HepG2 (cell line): ENCODE data around the gene ELSPBP1. TPM values are rescaled to one million over a fixed set of nuclear protein-coding genes. Genes with fewer than 3 reads are reported as not detected.

Experiments
- ATAC-seq: fragments of 200-7000 bp; cut with Tn5 transposase; 3 replicates; pipeline ENCODE4 v1.9.1; 2020; ENCODE audit warnings: mild to moderate bottlenecking, moderate library complexity
- BruUV-seq: library from RNA; stranded (reverse); fragments of 400-500 nt; replicated peaks from 2 replicates; lab custom pipeline; 2021; lab: Mats Ljungman, UMichigan
- CTCF ChIA-PET: fragments of 300-600 bp; formaldehyde crosslinking; extraction: SDS; loops from one replicate; lab custom pipeline; 2021; ENCODE audit warnings: low total read pairs, inconsistent platforms, low intra/inter-chr PET ratio; lab: Yijun Ruan, JAX
- POLR2A ChIA-PET: fragments of 350-600 bp; sonication (Branson Sonifier 250); formaldehyde crosslinking; loops from one replicate; lab custom pipeline; 2020; ENCODE audit warnings: antibody characterized with exemption, inconsistent platforms; lab: Yijun Ruan, JAX
- DNase-seq: peaks from one replicate; pipeline ENCODE4 v3.0.0-alpha.2; 2015; ENCODE audit warnings: low spot score
- FAIRE-seq: peaks from 3 replicates; lab custom pipeline; 2011; peaks lifted over from hg19 to GRCh38; lab: Jason Lieb, UNC
- H2AFZ ChIP-seq: one replicate; pipeline ENCODE4 v1.6.1; 2011; ENCODE audit warnings: low read length, inconsistent platforms
- H3K27ac ChIP-seq: fragments of 300-600 bp; 3 replicates; pipeline ENCODE4 v1.8.0; 2011; ENCODE audit warnings: mixed run types, mild to moderate bottlenecking, mixed read lengths, low read length, inconsistent platforms; ENCODE audit not compliant: insufficient read depth; ENCODE audit errors: extremely low read length
- H3K27me3 ChIP-seq, 2 experiments: fragments of 200-600 bp in 1 of 2; 2 replicates in 1 of 2; 3 replicates in 1 of 2; pipeline versions ENCODE4 v1.6.0 to v1.8.0; 2011; ENCODE audit warnings: low read length in 2 of 2, mild to moderate bottlenecking in 2 of 2, moderate library complexity in 2 of 2, inconsistent platforms in 1 of 2; ENCODE audit not compliant: insufficient read depth in 2 of 2, control insufficient read depth in 1 of 2
- H3K36me3 ChIP-seq, 2 experiments: fragments of 200-600 bp in 1 of 2; replicated peaks in 1 of 2; 2 replicates in 1 of 2; 3 replicates in 1 of 2; pipeline versions ENCODE4 v1.5.1 to v1.8.0; 2011; ENCODE audit warnings: low read length in 2 of 2, inconsistent platforms in 1 of 2; ENCODE audit not compliant: insufficient read depth in 2 of 2, control insufficient read depth in 1 of 2
- H3K4me1 ChIP-seq: 2 replicates; pipeline ENCODE4 v1.5.1; 2012; ENCODE audit warnings: low read length, inconsistent platforms; ENCODE audit not compliant: insufficient read depth
- H3K4me2 ChIP-seq: 2 replicates; pipeline ENCODE4 v1.6.0; 2011; ENCODE audit warnings: low read depth, low read length, inconsistent platforms
- H3K4me3 ChIP-seq, 3 experiments: fragments of 200-600 bp in 1 of 3; sonication (generic), shearing (Covaris generic) in 1 of 3; replicated peaks in 1 of 3; 2 replicates each; pipeline ENCODE4 v1.5.1; 2011 to 2016; ENCODE audit warnings: low read length in 3 of 3, inconsistent platforms in 2 of 3, low read depth in 2 of 3, mild to moderate bottlenecking in 2 of 3, control low read depth in 1 of 3, mixed read lengths in 1 of 3; ENCODE audit not compliant: insufficient read depth in 1 of 3
- H3K79me2 ChIP-seq: one replicate; pipeline ENCODE4 v1.6.1; 2011; ENCODE audit warnings: low read length, inconsistent platforms; ENCODE audit not compliant: insufficient read depth
- H3K9ac ChIP-seq: 2 replicates; pipeline ENCODE4 v1.6.0; 2011; ENCODE audit warnings: mild to moderate bottlenecking, low read depth, low read length, inconsistent platforms; ENCODE audit not compliant: insufficient read depth
- H3K9me3 ChIP-seq: 2 replicates; pipeline ENCODE4 v1.5.1; 2012; ENCODE audit warnings: mild to moderate bottlenecking, low read length
- H4K20me1 ChIP-seq: 2 replicates; pipeline ENCODE4 v1.6.0; 2011; ENCODE audit warnings: inconsistent platforms, mild to moderate bottlenecking, low read length, moderate library complexity; ENCODE audit not compliant: insufficient read depth
- ATF7 ChIP-seq, 2 experiments: fragments of 450-650 bp in 1 of 2; sonication (generic) in 1 of 2; formaldehyde crosslinking in 1 of 2; IDR thresholded peaks; 2 replicates each; pipeline versions ENCODE4 v1.4.0 to v1.6.1; 2016 to 2020; ENCODE audit warnings: antibody characterized with exemption in 1 of 2, mild to moderate bottlenecking in 1 of 2, missing genetic modification reagents in 1 of 2
- CREB1 ChIP-seq, 2 experiments: fragments of 450-650 bp in 1 of 2; IDR thresholded peaks; 2 replicates each; pipeline ENCODE4 v1.6.1; 2016 to 2017; ENCODE audit warnings: control low read depth in 1 of 2, mild to moderate bottlenecking in 1 of 2, missing compliant biosample characterization in 1 of 2, missing genetic modification characterization in 1 of 2
- KLF12 ChIP-seq: sonication (generic); formaldehyde crosslinking; IDR thresholded peaks from 2 replicates; pipeline ENCODE4 v1.4.0; 2020; ENCODE audit warnings: missing genetic modification reagents, borderline replicate concordance
- MEIS2 ChIP-seq: sonication (generic); formaldehyde crosslinking; IDR thresholded peaks from 2 replicates; pipeline ENCODE4 v1.9.0; 2021; ENCODE audit warnings: mild to moderate bottlenecking, missing genetic modification reagents
- SMAD9 ChIP-seq: sonication (generic); formaldehyde crosslinking; IDR thresholded peaks from 2 replicates; pipeline ENCODE4 v1.5.1; 2020; ENCODE audit warnings: mild to moderate bottlenecking, missing genetic modification reagents
- TMF1 ChIP-seq: sonication (generic); formaldehyde crosslinking; IDR thresholded peaks from 2 replicates; pipeline ENCODE4 v1.8.1; 2022; ENCODE audit warnings: low read depth, missing genetic modification reagents
- TRIM22 ChIP-seq: fragments of 450-650 bp; IDR thresholded peaks from 2 replicates; pipeline ENCODE4 v1.6.1; 2017
- ZFAT ChIP-seq: sonication (generic); formaldehyde crosslinking; conservative IDR thresholded peaks from 2 replicates; pipeline ENCODE4 v1.8.1; 2023; ENCODE audit warnings: missing genetic modification reagents, inconsistent platforms
- ZMYM4 ChIP-seq: sonication (generic); formaldehyde crosslinking; IDR thresholded peaks from 2 replicates; pipeline ENCODE4 v1.8.1; 2023; ENCODE audit warnings: mild to moderate bottlenecking, missing genetic modification reagents
- ZNF20 ChIP-seq: sonication (generic); formaldehyde crosslinking; IDR thresholded peaks from 2 replicates; pipeline ENCODE4 v1.4.0; 2020; ENCODE audit warnings: mild to moderate bottlenecking, moderate library complexity, missing genetic modification reagents
- ZNF296 ChIP-seq: sonication (generic); formaldehyde crosslinking; conservative IDR thresholded peaks from 2 replicates; pipeline ENCODE4 v1.5.0; 2020; ENCODE audit warnings: mild to moderate bottlenecking, missing genetic modification reagents
- ZNF407 ChIP-seq: sonication (generic); formaldehyde crosslinking; IDR thresholded peaks from one replicate; pipeline ENCODE4 v1.5.1; 2020; ENCODE audit warnings: mild to moderate bottlenecking, missing genetic modification reagents; ENCODE audit errors: not compliant biosample characterization
- ZNF724P ChIP-seq: sonication (generic); formaldehyde crosslinking; IDR thresholded peaks from 2 replicates; pipeline ENCODE4 v1.8.0; 2022; ENCODE audit warnings: missing genetic modification reagents, borderline replicate concordance
- ZNF883 ChIP-seq: sonication (generic); formaldehyde crosslinking; IDR thresholded peaks from 2 replicates; pipeline ENCODE4 v1.5.1; 2020; ENCODE audit warnings: mild to moderate bottlenecking, missing genetic modification reagents; ENCODE audit errors: not compliant biosample characterization
- ZSCAN29 ChIP-seq: sonication (generic); formaldehyde crosslinking; conservative IDR thresholded peaks from 2 replicates; pipeline ENCODE4 v1.4.0; 2020; ENCODE audit warnings: mild to moderate bottlenecking, missing genetic modification reagents
- WGBS: methylation state at CpG from one replicate; pipeline ENCODE4 v1.1.6; 2017; ENCODE audit warnings: low lambda C conversion rate; 5-methylcytosine and 5-hydroxymethylcytosine counted together
- in situ Hi-C: cut with HindIII; loops from 2 replicates; pipeline ENCODE4 v1.10.0; 2017; ENCODE audit warnings: low pct_unique_long_range_greater_than_20kb; ENCODE audit not compliant: extremely low pct_ligation_motif_present
- intact Hi-C: fragments of 100-400 bp; cut with micrococcal nuclease; formaldehyde crosslinking; loops from one replicate; pipeline ENCODE4 v1.10.0; 2022; ENCODE audit not compliant: unreplicated experiment
- polyA plus RNA-seq, 8 experiments: library from polyadenylated mRNA; depleted of rRNA in 3 of 8; stranded (reverse) in 7 of 8; unstranded in 1 of 8; fragments of >200 nt; fragmentation: Illumina TruSeq in 4 of 8; extraction: Trizol in 4 of 8; gene quantifications; 2 replicates each; pipeline versions ENCODE4 v1.2.1 to v1.2.3, GENCODE V29; 2011 to 2016; ENCODE audit warnings: low read depth in 4 of 8, missing spikeins in 1 of 8, mixed read lengths in 1 of 8; ENCODE audit not compliant: insufficient read depth in 1 of 8
- total RNA-seq, 5 experiments: library from RNA; depleted of rRNA; stranded (reverse); fragments of >200 nt; fragmentation: Illumina TruSeq; extraction: Trizol; gene quantifications; 2 replicates each; pipeline ENCODE4 v1.2.3, GENCODE V29; 2016; ENCODE audit warnings: low read depth in 1 of 5

ELSPBP1 gene
- total and polyA plus RNA-seq, 2 of the 13 experiments (the other 11 are each of a cell fraction or from before 2014, with no cell fraction given), result not detected

GRCh38 chr19:48010932-48011758 is 16.7 kb downstream of the ELSPBP1 start:
- H3K27ac ChIP-seq, result no peak overlapping the region
- no peak for DNase-seq
- no peak overlapping the region for H3K4me2 ChIP-seq
- peaks cover 1 to 10% of the 10 kb centered on the region in 2 experiments; a peak in 2 of 5 replicates for H3K27me3 ChIP-seq
- H2AFZ ChIP-seq, result no peak overlapping the region
- in situ Hi-C loops, result no loop called here
- no peaks in the 10 kb centered on the region for H3K79me2 ChIP-seq
- intact Hi-C loops, result no loop called here
- H4K20me1 ChIP-seq, result no peaks in the 10 kb centered on the region
- no TSS peak for BruUV-seq
- no peak overlapping the region for H3K9ac ChIP-seq
- ChIA-PET CTCF (no interaction called here), POLR2A (no interaction called here)
- WGBS, result 38% methylated on average over 11 of the region's 11 CpGs
- no peaks in the 10 kb centered on the region for H3K9me3 ChIP-seq
- H3K36me3 ChIP-seq, result no peaks in the 10 kb centered on the region
- no peaks in the 10 kb centered on the region for H3K4me1 ChIP-seq
- no peak overlapping the region for H3K4me3 ChIP-seq
- no peak for FAIRE-seq
- no peak for ATAC-seq
- TF ChIP-seq ZMYM4 (no peak), ZNF407 (CRISPR knock-in tag) (no peak), SMAD9 (CRISPR knock-in tag) (no peak), ZNF724P (CRISPR knock-in tag) (no peak), KLF12 (CRISPR knock-in tag) (no peak), CREB1 (IDR thresholded peaks at IDR 0.05) (peak; percentile 99), CREB1 (CRISPR knock-in tag; IDR thresholded peaks at IDR 0.05) (no peak), TMF1 (CRISPR knock-in tag) (no peak), TRIM22 (no peak), ZNF883 (CRISPR knock-in tag) (no peak), ZNF296 (no peak), ZFAT (CRISPR knock-in tag) (no peak), ZNF20 (no peak), MEIS2 (CRISPR knock-in tag) (no peak), ZSCAN29 (no peak), ATF7 (IDR thresholded peaks at IDR 0.05) (peak; percentile 93), ATF7 (CRISPR knock-in tag; IDR thresholded peaks at IDR 0.05) (no peak)
